GM21360 (cell line): ENCODE data around the gene DNAJC4.
"Not testable (repeated sequence)": the region's sequence is repeated elsewhere in the genome, so short reads cannot be mapped to it uniquely, and the experiment has no call there.

Experiments
- ATAC-seq: cut with Tn5 transposase; IDR thresholded peaks from one replicate; pipeline ENCODE4 v1.9.1; 2021; ENCODE audit warnings: mild to moderate bottlenecking, moderate library complexity; ENCODE audit not compliant: unreplicated experiment

The DNAJC4 gene

GRCh38 chr11:64243236-64243854 is 13.0 kb downstream of the DNAJC4 start:
- ATAC-seq, result no peak

GRCh38 chr11:64244107-64244506 is 13.8 kb downstream of the DNAJC4 start:
- no peak for ATAC-seq

GRCh38 chr11:64244966-64245365 is 14.6 kb downstream of the DNAJC4 start:
- ATAC-seq, result no peak

- ATAC-seq, result no peak
Measured at GRCh38 chr11:64245401-64245796, 15.1 kb downstream of the DNAJC4 start.

- ATAC-seq, result no peak
Measured at GRCh38 chr11:64245797-64246620, 15.7 kb downstream of the DNAJC4 start.

GRCh38 chr11:64246621-64246870 is 16.2 kb downstream of the DNAJC4 start:
- not testable (repeated sequence) for ATAC-seq

- no peak for ATAC-seq
Measured at GRCh38 chr11:64246871-64247728, 16.8 kb downstream of the DNAJC4 start, which contains the start of gene PPP1R14B. TSS of gene PPP1R14B (minus strand) at chr11:64246943. CDS start at chr11:64246673, 270 bp downstream.

- no peak for ATAC-seq
Measured at GRCh38 chr11:64247729-64248531, 17.6 kb downstream of the DNAJC4 start.

GRCh38 chr11:64248578-64248977 is 18.2 kb downstream of the DNAJC4 start:
- ATAC-seq, result no peak

GRCh38 chr11:64249038-64249437 is 18.7 kb downstream of the DNAJC4 start:
- ATAC-seq, result no peak

- no peak for ATAC-seq
Measured at GRCh38 chr11:64249563-64250414, 19.4 kb downstream of the DNAJC4 start.

- ATAC-seq, result no peak
Measured at GRCh38 chr11:64250415-64251015, 20.2 kb downstream of the DNAJC4 start.

GRCh38 chr11:64251016-64251752 is 20.8 kb downstream of the DNAJC4 start, which contains the start of gene PLCB3:
TSS of gene PLCB3 (plus strand) at chr11:64251530. CDS start at chr11:64251650, 120 bp downstream.
- ATAC-seq, result peak; percentile 36

GRCh38 chr11:64251753-64252002 is 21.3 kb downstream of the DNAJC4 start:
- no peak for ATAC-seq

- ATAC-seq, result no peak
Measured at GRCh38 chr11:64252003-64252872, 21.9 kb downstream of the DNAJC4 start.

- ATAC-seq, result no peak
Measured at GRCh38 chr11:64253043-64253442, 22.7 kb downstream of the DNAJC4 start.

GRCh38 chr11:64253481-64253880 is 23.1 kb downstream of the DNAJC4 start:
- no peak for ATAC-seq

- no peak for ATAC-seq
Measured at GRCh38 chr11:64254326-64254725, 24.0 kb downstream of the DNAJC4 start.
